Astrocyte (in vitro differentiated cells and primary cell): Measurements from ENCODE around the gene CACNA1H. TPM values are rescaled to one million over a fixed set of nuclear protein-coding genes. Genes with fewer than 3 reads are reported as not detected.
"Not testable (repeated sequence)": the region's sequence is repeated elsewhere in the genome, so short reads cannot be mapped to it uniquely, and the experiment has no call there.

ENCODE experiments used
- DNase-seq: peaks from one replicate; pipeline ENCODE4 v3.0.0-alpha.2; 2010; ENCODE audit warnings: low read depth
- FAIRE-seq: peaks from 2 replicates; lab custom pipeline; 2011; peaks lifted over from hg19 to GRCh38; lab: Jason Lieb, UNC
- H2AFZ ChIP-seq: 2 replicates; pipeline ENCODE4 v1.6.0; 2012; ENCODE audit warnings: low read depth, low read length, inconsistent platforms
- H3K27ac ChIP-seq: 2 replicates; pipeline ENCODE4 v1.5.1; 2011; ENCODE audit warnings: low read depth, low read length, inconsistent platforms
- H3K27me3 ChIP-seq: 2 replicates; pipeline ENCODE4 v1.6.0; 2011; ENCODE audit warnings: low read length, inconsistent platforms; ENCODE audit not compliant: insufficient read depth
- H3K36me3 ChIP-seq: 2 replicates; pipeline ENCODE4 v1.5.1; 2011; ENCODE audit warnings: low read length, inconsistent platforms; ENCODE audit not compliant: insufficient read depth
- H3K4me1 ChIP-seq: 2 replicates; pipeline ENCODE4 v1.5.1; 2011; ENCODE audit warnings: low read length, inconsistent platforms; ENCODE audit not compliant: insufficient read depth
- H3K4me2 ChIP-seq: 2 replicates; pipeline ENCODE4 v1.6.0; 2012; ENCODE audit warnings: low read length, inconsistent platforms
- H3K4me3 ChIP-seq: 2 replicates; pipeline ENCODE4 v1.5.1; 2011; ENCODE audit warnings: low read depth, mild to moderate bottlenecking, low read length, inconsistent platforms; ENCODE audit not compliant: insufficient read depth
- H3K79me2 ChIP-seq: 2 replicates; pipeline ENCODE4 v1.6.0; 2012; ENCODE audit warnings: mild to moderate bottlenecking, low read length, inconsistent platforms; ENCODE audit not compliant: insufficient read depth
- H3K9ac ChIP-seq: 2 replicates; pipeline ENCODE4 v1.6.0; 2012; ENCODE audit warnings: mild to moderate bottlenecking, low read length, inconsistent platforms
- H3K9me3 ChIP-seq: 2 replicates; pipeline ENCODE4 v1.5.1; 2012; ENCODE audit warnings: low read depth, mild to moderate bottlenecking, low read length, inconsistent platforms; ENCODE audit not compliant: insufficient read depth
- H4K20me1 ChIP-seq: 2 replicates; pipeline ENCODE4 v1.6.0; 2012; ENCODE audit warnings: low read length, inconsistent platforms; ENCODE audit not compliant: insufficient read depth
- H3K27ac Mint-ChIP-seq: one replicate; pipeline ENCODE4 v1.8.0; 2021; ENCODE audit warnings: mild to moderate bottlenecking, mixed read lengths; ENCODE audit not compliant: unreplicated experiment
- H3K27me3 Mint-ChIP-seq: one replicate; pipeline ENCODE4 v1.8.0; 2021; ENCODE audit warnings: low read depth, mixed read lengths; ENCODE audit not compliant: unreplicated experiment
- H3K36me3 Mint-ChIP-seq: one replicate; pipeline ENCODE4 v1.8.0; 2021; ENCODE audit warnings: low read depth, mixed read lengths; ENCODE audit not compliant: unreplicated experiment
- H3K4me1 Mint-ChIP-seq: one replicate; pipeline ENCODE4 v1.8.0; 2021; ENCODE audit warnings: low read depth, mixed read lengths; ENCODE audit not compliant: unreplicated experiment
- H3K4me3 Mint-ChIP-seq: one replicate; pipeline ENCODE4 v1.8.0; 2021; ENCODE audit warnings: mild to moderate bottlenecking, moderate library complexity, mixed read lengths; ENCODE audit not compliant: unreplicated experiment
- H3K9me3 Mint-ChIP-seq: one replicate; pipeline ENCODE4 v1.8.0; 2021; ENCODE audit warnings: mild to moderate bottlenecking, mixed read lengths; ENCODE audit not compliant: unreplicated experiment
- CTCF ChIP-seq: IDR thresholded peaks from 2 replicates; pipeline ENCODE4 v1.5.1; 2011; ENCODE audit warnings: low read depth, mild to moderate bottlenecking, inconsistent platforms, low read length, moderate library complexity; ENCODE audit not compliant: insufficient read depth
- EZH2 ChIP-seq: IDR thresholded peaks from 2 replicates; pipeline ENCODE4 v1.6.1; 2012; ENCODE audit warnings: mild to moderate bottlenecking, low read length, inconsistent platforms; ENCODE audit not compliant: insufficient read depth
- total RNA-seq: library from RNA; stranded (reverse); gene quantifications from 2 replicates; pipeline ENCODE4 v1.2.1, GENCODE V29; 2021

Gene CACNA1H
- total RNA-seq, 1 donor from 2014 or later: 21.7 TPM

GRCh38 chr16:1264345-1265089 lies 111.6 kb downstream of the CACNA1H start:
- peaks cover 5% of the 10 kb centered on the region for H3K9me3 Mint-ChIP-seq
- Histone ChIP-seq H4K20me1 (no peaks in the 10 kb centered on the region), H3K27ac (no peak overlapping the region), H3K36me3 (no peaks in the 10 kb centered on the region), H3K4me1 (no peaks in the 10 kb centered on the region), H3K9me3 (no peaks in the 10 kb centered on the region), H3K9ac (no peak overlapping the region), H2AFZ (no peak overlapping the region), H3K4me3 (no peak overlapping the region), H3K27me3 (peaks cover 21% of the 10 kb centered on the region), H3K79me2 (no peaks in the 10 kb centered on the region), H3K4me2 (no peak overlapping the region)
- DNase-seq (no peak), FAIRE-seq (no peak)
- TF ChIP-seq CTCF: no peak
- no peak for TF ChIP-seq EZH2
- H3K4me1 Mint-ChIP-seq: no peaks in the 10 kb centered on the region
- H3K27ac Mint-ChIP-seq: no peak overlapping the region
- no peaks in the 10 kb centered on the region for H3K36me3 Mint-ChIP-seq
- no peak overlapping the region for H3K4me3 Mint-ChIP-seq
- peaks cover 30% of the 10 kb centered on the region for H3K27me3 Mint-ChIP-seq

- H3K4me2 ChIP-seq: no peak overlapping the region
- H3K36me3 ChIP-seq: no peaks in the 10 kb centered on the region
- Mint-ChIP-seq H3K27me3 (peaks cover 29% of the 10 kb centered on the region), H3K36me3 (no peaks in the 10 kb centered on the region), H3K27ac (no peak overlapping the region), H3K9me3 (peaks cover 5% of the 10 kb centered on the region), H3K4me3 (no peak overlapping the region), H3K4me1 (no peaks in the 10 kb centered on the region)
- H3K79me2 ChIP-seq: no peaks in the 10 kb centered on the region
- no peak overlapping the region for H3K9ac ChIP-seq
- H4K20me1 ChIP-seq: no peaks in the 10 kb centered on the region
- no peak for DNase-seq
- no peak overlapping the region for H3K27ac ChIP-seq
- no peak overlapping the region for H2AFZ ChIP-seq
- no peak overlapping the region for H3K4me3 ChIP-seq
- TF ChIP-seq EZH2 (no peak), CTCF (no peak)
- peaks cover 15% of the 10 kb centered on the region for H3K27me3 ChIP-seq
- H3K9me3 ChIP-seq: no peaks in the 10 kb centered on the region
- no peaks in the 10 kb centered on the region for H3K4me1 ChIP-seq
- no peak for FAIRE-seq
Measured at GRCh38 chr16:1265090-1265630, 112.3 kb downstream of the CACNA1H start.

GRCh38 chr16:1265826-1266225 lies 112.9 kb downstream of the CACNA1H start:
- no peak for FAIRE-seq
- TF ChIP-seq EZH2: no peak
- TF ChIP-seq CTCF: no peak
- Mint-ChIP-seq H3K36me3 (no peaks in the 10 kb centered on the region), H3K27me3 (peaks cover 29% of the 10 kb centered on the region), H3K9me3 (peaks cover 5% of the 10 kb centered on the region), H3K4me3 (no peak overlapping the region), H3K4me1 (no peaks in the 10 kb centered on the region), H3K27ac (no peak overlapping the region)
- H2AFZ ChIP-seq: no peak overlapping the region
- peaks cover 12% of the 10 kb centered on the region for H3K27me3 ChIP-seq
- no peak overlapping the region for H3K27ac ChIP-seq
- no peak for DNase-seq
- no peak overlapping the region for H3K4me2 ChIP-seq
- H4K20me1 ChIP-seq: no peaks in the 10 kb centered on the region
- H3K4me3 ChIP-seq: no peak overlapping the region
- H3K36me3 ChIP-seq: no peaks in the 10 kb centered on the region
- no peaks in the 10 kb centered on the region for H3K4me1 ChIP-seq
- H3K9ac ChIP-seq: no peak overlapping the region
- no peaks in the 10 kb centered on the region for H3K9me3 ChIP-seq
- no peaks in the 10 kb centered on the region for H3K79me2 ChIP-seq

- not testable (repeated sequence) for DNase-seq, H3K9ac ChIP-seq, H3K4me3 ChIP-seq, H4K20me1 ChIP-seq, H3K27me3 ChIP-seq, H3K4me2 ChIP-seq, H3K79me2 ChIP-seq, H3K9me3 ChIP-seq, FAIRE-seq, H3K36me3 Mint-ChIP-seq, H2AFZ ChIP-seq, H3K36me3 ChIP-seq, H3K4me1 Mint-ChIP-seq, H3K9me3 Mint-ChIP-seq, H3K27ac ChIP-seq, H3K4me1 ChIP-seq, H3K27ac Mint-ChIP-seq, H3K4me3 Mint-ChIP-seq
- peaks cover 30% of the 10 kb centered on the region for H3K27me3 Mint-ChIP-seq
Measured at GRCh38 chr16:1269418-1269817, 116.5 kb downstream of the CACNA1H start.
